GM21423 (cell line): Measurements from ENCODE around the gene KRT83.
"Not testable (repeated sequence)": the region's sequence is repeated elsewhere in the genome, so short reads cannot be mapped to it uniquely, and the experiment has no call there.

ENCODE experiments used
- ATAC-seq: cut with Tn5 transposase; IDR thresholded peaks from one replicate; pipeline ENCODE4 v1.9.1; 2021; ENCODE audit warnings: mild to moderate bottlenecking, moderate library complexity; ENCODE audit not compliant: unreplicated experiment

KRT83 gene

DNA sequence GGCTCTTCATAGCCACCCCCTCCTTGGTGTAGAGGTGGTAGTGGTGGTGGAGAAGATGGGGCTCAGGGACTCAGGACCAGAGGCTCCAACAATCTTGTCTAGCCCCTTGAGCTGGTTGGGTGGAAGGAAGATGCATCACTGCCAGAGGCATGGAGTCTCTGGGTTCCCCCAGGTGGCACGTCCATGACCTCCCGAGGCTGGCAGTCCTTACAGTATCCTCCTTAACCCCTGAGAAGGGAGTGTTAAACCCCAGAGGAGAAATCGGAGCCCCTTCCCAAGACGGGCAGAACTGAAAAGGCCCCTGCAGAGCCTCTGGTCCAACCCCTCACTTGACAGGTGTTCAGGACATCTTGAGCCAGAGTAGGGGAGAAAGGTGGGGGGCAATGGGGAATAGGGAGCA is 9.1 kb downstream of the KRT83 start:
- ATAC-seq, result no peak

DNA sequence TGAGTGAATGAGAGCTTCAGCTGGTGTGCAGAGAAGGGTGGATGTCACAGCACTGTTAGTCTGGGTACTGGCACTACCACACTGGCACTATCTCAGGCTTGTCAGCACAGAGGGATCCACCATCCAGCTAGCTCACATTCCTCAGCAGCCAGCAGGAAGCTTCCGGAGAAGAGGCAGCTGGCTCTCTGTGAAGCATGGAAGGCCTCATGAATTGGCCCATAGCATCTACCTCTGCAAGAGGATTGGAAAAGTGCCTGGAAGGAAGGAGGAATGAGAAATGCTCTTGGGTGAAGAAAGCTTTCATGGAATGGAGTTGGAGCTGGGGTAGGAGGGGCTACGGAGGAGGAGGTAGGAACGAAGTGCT is 9.9 kb downstream of the KRT83 start:
- no peak for ATAC-seq

DNA sequence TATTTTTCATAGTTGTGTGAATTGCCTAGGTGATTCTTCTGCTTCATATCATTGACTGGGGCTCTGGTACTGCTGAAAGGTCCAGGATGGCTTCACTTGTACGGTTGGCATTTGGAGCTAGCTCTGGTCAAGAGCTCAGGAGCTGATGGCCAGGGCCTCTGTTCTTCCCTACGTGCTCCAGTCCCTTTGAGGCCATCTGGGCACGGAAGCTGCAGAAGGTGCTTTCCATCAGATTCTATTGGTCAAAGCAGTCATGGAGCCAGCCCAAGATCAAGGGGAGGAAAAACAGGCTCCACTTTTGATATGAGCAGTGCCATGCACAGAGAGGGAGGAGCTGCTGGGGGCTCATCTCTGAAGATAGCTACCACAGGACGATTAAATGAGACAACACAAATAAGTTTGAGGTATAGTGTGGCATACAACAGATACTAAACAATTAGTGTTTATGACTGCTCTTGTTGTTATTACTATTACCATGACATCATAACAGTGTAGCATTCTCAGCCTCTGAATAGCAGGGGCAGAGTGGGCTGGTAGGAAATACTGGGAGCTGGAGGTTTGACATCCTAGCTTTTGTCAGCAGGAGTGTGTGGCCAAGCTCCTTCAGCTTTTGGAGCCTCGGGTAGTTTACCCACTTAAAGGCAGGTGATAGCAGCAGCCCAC is 10.4 kb downstream of the KRT83 start:
- no peak for ATAC-seq

DNA sequence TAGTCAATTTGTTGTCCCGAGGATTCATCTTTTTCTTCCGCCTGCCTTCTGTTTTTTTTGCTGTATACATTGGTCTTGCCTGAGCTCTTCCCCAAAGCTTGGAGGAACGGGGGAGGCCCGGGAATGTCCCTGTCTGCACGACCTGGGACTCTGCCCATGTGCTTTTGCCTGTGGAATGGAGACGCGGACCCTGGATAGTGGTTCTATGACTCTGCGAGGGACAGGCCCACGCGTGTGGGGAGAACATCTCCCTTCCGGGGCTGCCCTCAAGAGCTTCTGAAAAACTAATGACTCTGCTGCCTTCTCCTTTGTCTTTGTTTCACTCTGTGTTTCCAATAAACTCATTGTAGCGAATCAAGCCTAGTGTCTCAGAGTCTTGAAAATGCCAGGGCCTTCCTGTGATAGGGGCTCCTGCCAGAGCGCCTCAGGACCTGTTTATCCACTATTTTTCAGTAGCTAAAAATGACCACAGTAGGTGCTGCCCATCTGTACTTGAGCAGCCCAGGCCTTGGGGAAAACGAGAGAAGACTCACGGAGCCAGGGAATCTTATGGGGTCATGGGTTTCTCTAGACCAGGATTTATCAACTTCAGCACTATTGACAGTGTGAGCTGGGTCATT is 12.3 kb downstream of the KRT83 start:
- no peak for ATAC-seq

DNA sequence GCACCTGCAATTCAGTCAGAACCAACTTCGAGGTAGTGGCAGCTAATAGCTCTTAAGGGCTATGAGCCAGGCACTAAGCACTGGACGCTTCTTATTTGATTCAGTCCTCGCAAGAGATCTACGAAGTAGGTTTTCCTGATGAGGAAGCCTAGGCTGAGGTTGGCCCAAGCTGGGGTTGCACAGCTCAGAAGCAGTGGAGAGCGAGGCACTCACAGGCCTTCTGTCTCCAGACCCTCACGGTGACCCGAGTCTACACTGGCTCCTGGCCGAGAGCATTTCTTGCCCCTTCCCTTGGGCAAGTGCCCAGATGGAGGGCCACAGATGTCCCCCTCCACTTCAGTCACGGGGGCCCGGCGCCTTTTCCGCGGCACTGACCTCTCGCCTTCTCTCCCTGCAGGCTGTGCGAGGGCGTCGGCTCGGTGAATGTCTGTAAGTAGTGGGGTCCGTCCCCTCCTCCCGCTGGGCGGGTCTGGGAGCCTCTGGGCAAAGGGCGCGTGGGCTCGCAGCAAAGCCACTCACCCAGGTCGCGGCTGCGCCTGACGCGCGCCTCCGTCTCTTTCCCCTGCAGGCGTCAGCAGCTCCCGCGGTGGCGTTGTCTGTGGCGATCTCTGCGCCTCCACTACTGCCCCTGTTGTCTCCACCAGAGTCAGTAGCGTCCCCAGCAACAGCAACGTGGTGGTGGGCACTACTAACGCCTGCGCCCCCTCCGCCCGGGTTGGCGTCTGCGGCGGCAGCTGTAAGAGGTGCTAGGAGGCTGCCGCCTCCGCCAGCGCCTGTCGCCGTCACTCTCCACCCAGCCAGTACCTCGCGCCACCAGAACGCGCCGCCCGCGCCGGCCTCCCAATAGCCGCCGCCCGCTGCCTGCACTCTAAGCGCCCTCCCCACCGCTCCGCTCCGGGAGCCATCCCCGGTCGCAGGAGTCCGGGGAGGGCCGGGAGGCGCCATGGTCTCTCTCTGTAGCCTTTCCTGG is 13.1 kb downstream of the KRT83 start:
- ATAC-seq, result no peak

DNA sequence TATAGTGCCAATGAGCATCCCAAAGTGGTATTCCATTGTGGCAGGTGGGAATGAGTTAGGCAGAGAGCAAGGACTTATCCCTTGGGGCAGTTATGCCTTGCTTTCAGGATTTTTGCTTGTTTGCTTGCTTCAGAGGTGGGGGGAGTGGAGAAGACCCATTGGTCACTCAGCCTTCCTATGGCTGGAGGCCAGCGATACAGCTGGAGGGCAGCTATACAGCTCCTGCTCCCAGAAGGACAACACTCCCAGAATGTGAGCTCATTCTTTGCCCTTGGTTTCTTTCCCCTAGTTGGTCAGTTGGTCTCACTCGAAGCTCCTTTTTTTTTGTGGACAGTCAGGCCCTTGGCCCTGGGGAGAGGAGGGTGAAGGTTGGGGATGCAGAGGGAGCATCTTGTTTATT is 14.5 kb downstream of the KRT83 start:
- ATAC-seq, result no peak

DNA sequence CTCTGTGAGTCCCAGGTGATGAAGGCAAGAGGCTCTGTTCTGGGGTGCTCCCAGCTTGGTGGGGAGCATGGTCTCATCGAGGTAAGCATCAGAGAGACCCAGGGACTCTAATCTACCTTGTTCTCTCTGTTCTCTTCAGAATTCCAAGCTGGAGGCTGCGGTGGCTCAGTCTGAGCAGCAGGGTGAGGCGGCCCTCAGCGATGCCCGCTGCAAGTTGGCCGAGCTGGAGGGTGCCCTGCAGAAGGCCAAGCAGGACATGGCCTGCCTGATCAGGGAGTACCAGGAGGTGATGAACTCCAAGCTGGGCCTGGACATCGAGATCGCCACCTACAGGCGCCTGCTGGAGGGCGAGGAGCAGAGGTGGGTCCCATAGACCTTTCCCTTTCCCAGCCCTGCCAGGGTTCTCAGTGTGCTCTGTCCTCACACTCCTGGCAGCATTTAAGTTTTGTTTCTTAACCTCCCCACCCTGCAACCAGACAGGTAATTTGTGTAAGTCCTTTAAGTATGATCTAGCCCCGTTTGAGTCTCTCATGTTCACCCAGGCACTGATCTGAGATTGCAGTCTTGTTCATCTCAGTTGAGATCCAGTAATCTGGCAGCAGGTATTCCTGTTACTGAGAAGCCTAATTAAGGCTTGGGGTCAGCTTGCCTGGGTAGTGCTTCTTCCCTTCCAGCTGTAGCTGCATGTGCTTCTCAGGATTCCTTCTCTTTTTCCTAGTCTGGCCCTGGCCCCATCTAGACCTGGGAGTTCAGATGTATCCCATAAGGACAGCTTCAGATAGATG is 15.1 kb downstream of the KRT83 start:
- no peak for ATAC-seq

DNA sequence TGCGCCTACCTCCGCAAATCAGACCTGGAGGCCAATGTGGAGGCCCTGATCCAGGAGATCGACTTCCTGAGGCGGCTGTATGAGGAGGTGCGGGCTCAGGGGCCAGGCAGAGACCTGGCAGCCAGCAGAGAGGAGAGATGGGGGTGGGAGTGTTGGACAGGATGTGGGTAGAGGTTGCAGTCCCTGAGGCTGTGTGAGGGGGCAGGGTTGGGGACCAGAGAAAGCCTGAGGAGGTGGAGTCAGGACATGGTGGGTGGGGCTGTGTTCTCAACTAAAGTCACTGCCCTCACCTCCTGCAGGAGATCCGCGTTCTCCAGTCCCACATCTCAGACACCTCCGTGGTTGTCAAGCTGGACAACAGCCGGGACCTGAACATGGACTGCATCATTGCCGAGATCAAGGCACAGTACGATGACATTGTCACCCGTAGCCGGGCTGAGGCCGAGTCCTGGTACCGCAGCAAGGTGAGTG is 16.2 kb downstream of the KRT83 start:
- ATAC-seq, result peak; percentile 90

DNA sequence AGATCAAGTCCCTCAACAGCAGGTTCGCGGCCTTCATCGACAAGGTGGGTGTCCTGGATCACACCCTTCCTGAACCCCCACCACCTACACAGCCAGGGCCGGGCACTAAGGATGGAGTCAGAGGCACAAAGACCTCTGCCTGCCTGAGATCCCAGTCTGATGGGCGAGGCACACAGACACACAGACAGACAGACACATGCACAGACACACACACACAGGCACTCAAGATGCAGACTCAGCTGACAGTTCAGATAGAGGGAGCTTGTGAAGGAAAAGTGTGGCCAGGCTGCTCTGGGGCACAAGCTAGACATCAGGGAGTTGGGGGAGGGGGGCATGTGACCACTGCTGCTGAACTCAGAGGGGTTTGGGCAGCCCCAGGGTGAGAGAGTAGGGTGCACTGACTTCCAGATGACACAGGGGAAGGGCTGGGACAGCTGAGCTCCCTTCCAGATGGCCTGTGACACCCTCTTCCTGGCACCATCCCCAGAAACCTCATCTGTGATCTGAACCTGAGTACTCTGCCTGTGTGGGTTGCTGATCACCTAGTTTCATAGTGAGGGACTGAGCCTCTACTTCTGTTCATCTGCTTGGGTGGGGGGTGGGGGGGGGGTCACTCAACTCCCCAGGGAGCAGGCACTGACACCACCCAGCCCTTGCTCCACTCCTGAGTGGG is 18.8 kb downstream of the KRT83 start:
- not testable (repeated sequence) for ATAC-seq

DNA sequence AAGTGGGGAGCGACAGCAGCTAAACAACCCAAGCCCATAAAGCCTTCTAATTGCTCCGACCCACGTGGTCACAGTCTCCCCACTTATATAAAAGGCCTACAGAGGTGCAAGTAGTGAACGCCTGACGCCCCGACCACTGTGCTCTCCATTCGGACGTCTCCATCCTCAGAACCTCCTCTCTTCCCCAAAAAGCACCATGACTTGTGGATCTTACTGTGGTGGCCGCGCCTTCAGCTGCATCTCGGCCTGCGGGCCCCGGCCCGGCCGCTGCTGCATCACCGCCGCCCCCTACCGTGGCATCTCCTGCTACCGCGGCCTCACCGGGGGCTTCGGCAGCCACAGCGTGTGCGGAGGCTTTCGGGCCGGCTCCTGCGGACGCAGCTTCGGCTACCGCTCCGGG is 19.5 kb downstream of the KRT83 start:
- not testable (repeated sequence) for ATAC-seq

DNA sequence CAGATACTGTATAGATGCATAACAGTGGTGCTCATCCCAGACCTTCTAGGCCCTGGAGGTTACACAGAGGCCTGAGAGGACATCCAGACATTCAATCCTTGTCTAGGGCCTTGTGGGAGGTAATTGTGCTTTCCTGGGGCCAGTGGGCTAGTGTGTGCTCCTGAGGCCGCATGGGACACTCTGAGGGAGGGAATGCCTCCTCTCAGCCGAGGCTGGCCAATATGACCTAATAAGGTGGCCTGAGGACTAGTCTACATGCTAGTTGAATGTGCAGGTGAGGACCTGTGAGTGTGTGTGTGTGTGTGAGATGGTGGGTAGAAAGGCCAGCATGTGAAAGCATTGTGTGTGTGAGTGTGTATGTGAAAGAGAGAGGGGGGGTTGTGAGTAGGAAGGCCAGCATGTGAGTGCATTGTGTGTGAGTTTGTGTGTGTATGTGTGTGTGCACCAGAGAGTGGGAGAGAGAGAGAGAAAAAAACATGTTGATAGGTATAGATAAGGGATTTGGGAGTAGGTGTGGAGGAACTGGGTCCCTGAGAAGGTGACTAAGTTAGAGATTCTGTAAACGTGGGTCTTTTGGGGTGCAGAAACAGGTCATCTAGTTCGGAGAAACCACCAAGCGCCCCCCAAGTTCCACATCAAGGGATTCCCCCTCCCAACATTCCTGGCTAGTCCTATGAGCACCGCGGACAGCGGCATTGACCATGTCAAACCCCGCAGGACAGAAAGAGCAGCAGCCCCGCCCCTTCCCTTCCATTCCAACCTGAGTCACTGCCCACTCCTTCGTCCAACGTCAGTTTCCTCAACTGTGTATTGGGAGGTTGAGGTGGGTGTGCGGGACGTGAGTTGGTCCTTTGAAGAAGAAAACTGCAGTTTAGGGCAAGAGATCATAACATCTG is 20.2 kb downstream of the KRT83 start:
- ATAC-seq, result no peak

DNA sequence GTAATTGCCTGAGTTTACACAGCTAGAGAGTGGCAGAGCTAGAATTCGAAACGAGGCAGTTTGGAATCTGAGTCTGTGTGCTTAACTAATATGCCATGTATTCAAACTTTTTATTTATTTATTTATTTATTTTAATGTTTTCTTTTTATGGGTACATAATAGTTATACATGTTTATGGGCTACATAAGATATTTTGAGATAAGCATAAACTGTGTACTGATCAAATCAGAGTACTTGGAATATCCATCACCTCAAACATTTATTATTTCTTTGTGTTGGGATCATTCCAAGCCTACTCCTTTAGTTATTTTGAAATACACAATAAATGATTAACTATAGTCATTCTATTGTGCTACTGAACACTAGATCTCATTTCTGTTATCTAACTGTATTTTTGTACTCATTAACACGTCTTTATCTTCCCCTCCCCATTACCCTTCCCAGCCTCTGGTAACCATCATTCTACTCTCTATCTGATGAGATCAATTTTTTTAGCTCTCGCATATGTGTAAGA is 22.5 kb downstream of the KRT83 start:
- ATAC-seq, result no peak

DNA sequence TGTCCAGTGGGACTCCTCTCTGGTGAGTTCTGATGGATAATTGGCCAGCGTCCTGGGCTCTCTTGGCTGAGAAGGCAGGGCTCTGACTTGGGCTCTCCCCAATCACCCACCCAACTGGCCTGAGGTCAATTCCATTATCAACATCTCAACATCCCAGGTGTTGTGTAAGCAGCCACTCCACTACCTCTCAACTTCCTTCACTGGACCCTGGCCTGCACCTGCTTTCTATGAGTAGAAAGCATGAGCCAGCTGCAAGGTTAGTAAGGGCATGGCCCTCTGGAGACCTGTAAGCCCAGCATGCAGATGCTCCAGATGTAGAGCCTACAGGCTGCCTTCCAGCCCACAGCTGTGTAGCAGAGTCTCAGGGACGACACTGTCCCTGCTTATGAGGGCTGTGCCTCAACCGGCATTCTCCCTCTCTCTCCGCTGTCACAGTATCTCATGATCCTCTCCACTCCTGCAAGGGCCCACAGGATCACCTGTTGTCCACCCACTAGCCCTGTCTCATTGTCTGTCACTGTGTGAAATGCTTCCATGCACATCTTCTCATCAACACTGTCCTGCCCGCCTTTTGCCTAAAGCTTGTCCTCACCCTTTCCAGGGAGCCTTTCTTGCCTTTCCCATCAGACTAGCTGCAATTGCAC is 24.5 kb downstream of the KRT83 start:
- no peak for ATAC-seq

DNA sequence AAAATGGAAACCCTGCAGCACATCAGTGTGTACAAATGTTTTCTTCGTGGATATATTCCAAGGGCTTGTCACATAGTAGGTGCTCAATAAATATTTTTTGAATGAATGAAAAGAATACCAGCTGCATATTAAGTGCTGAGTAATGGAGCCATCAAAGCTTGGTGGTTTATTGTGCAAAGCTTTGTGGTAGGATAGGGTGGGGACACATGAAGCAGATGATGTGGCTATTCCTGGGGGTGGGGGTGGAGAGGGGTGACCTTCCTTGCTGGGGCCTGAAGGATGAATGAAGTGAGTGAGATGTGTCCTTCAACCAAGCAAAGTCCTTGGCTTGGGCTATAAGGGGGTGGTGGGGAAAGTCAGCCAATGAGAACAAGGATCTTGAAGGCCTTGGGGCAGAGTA is 25.5 kb downstream of the KRT83 start:
- ATAC-seq, result no peak

DNA sequence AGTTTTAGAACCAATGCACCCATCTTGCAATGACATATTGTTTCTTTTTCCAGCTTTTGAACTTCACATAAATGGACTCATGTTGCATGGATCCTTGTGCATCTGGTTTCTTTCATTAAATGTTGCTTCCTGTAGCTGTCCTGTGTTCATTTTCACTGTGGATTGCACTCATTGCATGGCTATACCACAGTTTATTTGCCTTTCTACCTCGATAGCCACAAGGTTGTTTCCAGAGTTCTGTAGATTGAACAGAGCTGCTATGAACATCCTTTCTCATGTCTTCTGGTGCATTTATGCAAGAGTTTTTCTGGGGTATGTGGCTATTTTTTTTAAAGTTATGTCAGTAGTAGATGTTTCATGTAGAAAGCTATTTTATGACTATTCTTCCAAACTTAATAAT is 26.4 kb downstream of the KRT83 start:
- no peak for ATAC-seq

DNA sequence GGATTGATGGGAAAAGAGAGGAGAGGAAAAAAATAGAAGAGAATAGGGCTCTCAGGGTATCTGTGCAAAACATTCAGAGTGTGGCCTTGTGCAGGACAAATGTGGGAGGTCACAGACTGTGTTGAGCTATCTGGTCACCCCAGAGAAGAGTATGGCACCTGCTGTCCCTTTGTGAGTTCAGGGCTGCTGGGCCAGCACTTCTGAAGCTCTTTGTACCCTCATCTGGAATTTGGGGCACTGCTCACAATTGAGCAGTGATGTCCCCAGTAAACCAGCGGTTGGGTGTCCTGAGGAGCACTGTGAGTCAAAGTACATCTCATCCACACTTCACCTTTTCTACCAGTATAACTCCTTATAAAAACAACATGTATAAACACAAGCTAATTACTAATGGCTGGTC is 27.3 kb downstream of the KRT83 start:
- no peak for ATAC-seq

DNA sequence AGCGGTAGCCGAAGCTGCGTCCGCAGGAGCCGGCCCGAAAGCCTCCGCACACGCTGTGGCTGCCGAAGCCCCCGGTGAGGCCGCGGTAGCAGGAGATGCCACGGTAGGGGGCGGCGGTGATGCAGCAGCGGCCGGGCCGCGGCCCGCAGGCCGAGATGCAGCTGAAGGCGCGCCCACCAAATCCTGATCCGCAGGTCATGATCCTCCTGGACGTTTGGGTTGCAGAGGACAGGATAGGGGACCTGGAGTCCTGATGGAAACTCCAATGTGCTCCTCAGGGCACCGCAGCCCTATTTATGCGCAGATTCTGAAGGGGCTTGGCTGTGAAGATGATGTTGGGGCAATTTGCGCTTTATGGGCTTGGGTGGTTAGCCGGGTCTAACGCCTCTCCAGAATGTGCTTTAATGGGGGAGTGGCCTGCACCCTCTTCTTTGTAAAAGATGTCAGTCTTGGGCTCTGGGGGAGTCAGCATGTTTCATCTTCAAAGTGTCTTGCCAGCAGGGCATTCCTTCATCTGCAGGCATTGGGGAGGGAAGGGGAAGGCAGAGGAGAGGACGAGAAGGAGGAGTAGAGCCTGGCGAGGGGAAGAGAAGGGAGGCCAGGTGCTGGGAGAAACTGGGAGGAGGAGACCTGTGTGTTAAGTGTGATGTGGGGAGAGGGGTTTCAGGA is 29.8 kb downstream of the KRT83 start, which contains the start of gene KRT81:
Gene KRT81, minus strand, starts transcription at position 268 of the 669 bp plus-strand sequence. Its CDS starts 69 bp downstream, at position 199.
- no peak for ATAC-seq
